ENCODE measurements around the gene SPATA21. TPM values are rescaled to one million over a fixed set of nuclear protein-coding genes. Genes with fewer than 3 reads are reported as not detected.

Gene SPATA21
- total RNA-seq, 1 donor = 0.10 TPM

DNA sequence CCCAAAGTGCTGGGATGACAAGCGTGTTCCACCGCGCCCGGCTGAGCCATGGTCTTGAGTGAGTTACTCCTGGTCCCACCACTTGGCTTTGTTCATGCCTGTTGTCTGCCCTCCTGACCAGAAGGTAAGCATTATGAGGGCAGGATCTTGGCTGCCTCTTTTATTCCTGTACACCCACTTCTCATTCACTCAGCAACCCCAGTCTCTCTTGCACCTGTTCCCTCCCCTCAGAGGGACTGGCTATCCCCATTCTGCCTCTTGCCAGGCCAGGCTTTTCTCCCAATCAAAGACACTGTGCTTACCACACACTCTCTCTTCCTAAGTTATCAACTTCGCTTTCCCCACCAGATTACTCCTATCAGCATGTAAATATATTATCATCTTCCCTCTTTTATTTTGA, 26.4 kb downstream of the SPATA21 start:
- Histone ChIP-seq H3K4me1 (ENCODE audit: insufficient read depth, low read length) (no peaks in the 10 kb centered on the region), H3K27me3 (ENCODE audit: insufficient read depth, low read length) (no peaks in the 10 kb centered on the region), H3K9me3 (ENCODE audit: low read depth, low read length) (no peaks in the 10 kb centered on the region), H3K4me3 (ENCODE audit: low read length) (no peak overlapping the region)

DNA sequence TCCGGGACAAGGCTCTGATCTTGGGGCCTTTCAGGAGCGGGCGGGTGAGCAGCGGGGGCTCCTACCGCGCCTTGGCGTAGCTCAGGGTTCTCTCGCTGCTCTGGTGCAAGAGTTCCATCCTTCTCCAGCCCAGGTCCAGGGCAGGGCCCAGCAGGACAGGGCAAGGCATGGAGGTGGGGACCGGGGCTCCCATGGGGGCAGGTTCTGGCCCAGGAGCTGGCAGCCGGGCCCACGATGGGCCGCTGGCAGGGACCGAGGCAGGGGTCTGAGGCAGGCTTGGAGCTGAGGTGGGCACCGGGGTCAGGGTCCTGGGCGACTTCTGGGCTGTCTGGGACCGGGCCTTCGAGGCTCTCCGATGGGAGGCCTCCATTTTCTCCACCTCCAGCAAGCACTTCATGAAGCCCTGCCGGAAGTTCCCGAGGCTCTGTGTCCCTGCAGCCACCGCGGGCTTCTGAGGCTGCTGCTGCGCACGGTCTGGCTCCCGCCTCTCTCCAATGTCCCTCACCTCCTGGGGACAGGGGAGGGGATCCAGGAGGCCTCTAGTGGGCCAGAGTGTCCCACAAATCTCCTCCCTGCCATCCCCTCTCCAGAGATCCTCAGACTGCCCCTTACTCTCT, 27.6 kb downstream of the SPATA21 start:
- no peaks in the 10 kb centered on the region for H3K27me3 ChIP-seq (ENCODE audit: insufficient read depth, low read length)
- H3K9me3 ChIP-seq (ENCODE audit: low read depth, low read length) = no peaks in the 10 kb centered on the region
- H3K4me3 ChIP-seq (ENCODE audit: low read length) = no peak overlapping the region
- no peaks in the 10 kb centered on the region for H3K4me1 ChIP-seq (ENCODE audit: insufficient read depth, low read length)

DNA sequence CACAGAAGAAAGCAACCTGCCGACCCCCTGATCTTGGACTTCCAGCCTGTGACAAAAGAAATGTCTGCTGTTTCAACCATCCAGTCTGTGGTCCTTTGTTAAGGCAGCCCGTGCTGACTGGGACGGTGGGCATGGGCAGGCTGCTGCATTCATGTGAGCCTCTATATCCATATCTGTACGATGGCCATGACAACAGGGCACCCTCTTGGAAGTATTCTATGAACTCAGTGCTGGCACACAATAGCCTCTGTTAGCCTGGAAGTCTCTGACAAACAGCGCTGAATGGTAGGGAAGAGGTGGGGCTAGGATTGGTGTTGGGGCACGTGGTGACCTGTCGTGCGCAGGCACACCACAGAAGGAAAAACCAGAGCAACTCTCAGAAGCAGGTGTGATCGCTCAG, 30.4 kb downstream of the SPATA21 start:
- Histone ChIP-seq H3K9me3 (ENCODE audit: low read depth, low read length) (no peaks in the 10 kb centered on the region), H3K27me3 (ENCODE audit: insufficient read depth, low read length) (no peaks in the 10 kb centered on the region), H3K4me1 (ENCODE audit: insufficient read depth, low read length) (no peaks in the 10 kb centered on the region), H3K4me3 (ENCODE audit: low read length) (no peak overlapping the region)

DNA sequence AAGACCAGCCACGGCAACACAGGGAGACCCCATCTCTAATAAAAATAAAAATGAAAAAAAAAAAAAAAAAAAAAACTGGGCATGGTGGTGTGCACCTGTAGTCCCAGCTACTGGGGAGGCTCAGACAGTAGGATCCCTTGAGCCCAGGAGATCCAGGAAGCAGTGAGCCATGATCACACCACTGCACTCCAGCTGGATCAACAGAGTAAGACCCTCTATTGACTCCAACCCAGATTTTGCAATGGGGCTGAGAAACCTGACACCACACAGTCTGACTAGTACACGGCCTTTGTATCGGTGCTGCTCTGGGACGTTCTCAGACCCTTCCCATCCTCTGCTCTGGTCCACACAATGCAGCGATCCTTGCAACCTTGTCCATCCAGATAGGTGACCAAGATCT, 31.8 kb downstream of the SPATA21 start:
- no peaks in the 10 kb centered on the region for H3K9me3 ChIP-seq (ENCODE audit: low read depth, low read length)
- no peak overlapping the region for H3K4me3 ChIP-seq (ENCODE audit: low read length)
- H3K4me1 ChIP-seq (ENCODE audit: insufficient read depth, low read length) = no peaks in the 10 kb centered on the region
- no peaks in the 10 kb centered on the region for H3K27me3 ChIP-seq (ENCODE audit: insufficient read depth, low read length)

DNA sequence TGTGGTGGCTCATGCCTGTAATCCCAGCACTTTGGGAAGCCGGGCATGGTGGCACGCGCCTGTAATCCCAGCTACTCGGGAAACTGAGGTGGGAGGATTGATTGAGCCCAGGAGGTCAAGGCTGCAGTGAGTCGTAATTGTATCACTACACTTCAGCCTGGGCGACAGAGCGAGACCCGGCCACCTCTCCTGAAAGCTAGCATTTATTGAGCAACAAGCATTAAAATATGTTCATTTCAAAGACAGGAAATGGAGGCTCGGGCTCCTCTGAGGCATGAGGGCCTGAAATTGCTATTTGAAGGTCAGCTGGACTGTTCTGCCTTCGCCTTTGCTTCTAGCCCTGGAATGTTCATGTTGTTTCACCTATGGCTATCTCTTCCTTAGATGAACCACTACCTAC, 34.5 kb downstream of the SPATA21 start:
- Histone ChIP-seq H3K27me3 (ENCODE audit: insufficient read depth, low read length) (no peaks in the 10 kb centered on the region), H3K9me3 (ENCODE audit: low read depth, low read length) (no peaks in the 10 kb centered on the region), H3K4me1 (ENCODE audit: insufficient read depth, low read length) (no peaks in the 10 kb centered on the region), H3K4me3 (ENCODE audit: low read length) (no peak overlapping the region)

DNA sequence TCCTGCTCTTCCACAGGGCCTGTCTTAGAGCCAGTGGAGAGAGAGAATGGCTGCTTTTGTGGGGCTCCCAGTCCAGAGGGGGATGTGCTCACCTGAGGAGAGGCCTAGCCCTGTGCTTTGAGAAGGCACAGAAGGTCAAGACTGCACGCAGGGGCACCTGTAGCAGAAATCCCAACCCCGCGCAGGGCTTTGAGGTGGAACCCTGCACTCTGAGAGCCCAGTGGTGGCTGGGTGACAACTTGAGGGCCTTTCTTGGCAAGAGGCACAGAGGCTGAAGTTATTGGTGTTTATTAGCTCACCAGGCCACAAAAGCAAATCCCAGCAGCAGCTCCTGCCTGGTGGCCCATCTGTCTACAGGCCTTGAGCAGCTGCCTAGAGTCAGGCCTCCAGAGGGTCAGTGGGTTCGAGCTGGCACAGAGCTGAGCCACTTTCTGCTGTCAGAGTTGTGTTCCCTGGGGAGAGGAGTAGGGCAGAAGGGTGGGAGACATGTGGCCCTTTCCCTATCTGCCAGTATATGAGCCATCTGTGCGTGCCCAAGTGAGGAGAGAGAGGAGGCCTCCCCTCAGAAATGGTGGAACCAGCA, 38.8 kb downstream of the SPATA21 start:
- H3K27me3 ChIP-seq (ENCODE audit: insufficient read depth, low read length) = no peaks in the 10 kb centered on the region
- no peaks in the 10 kb centered on the region for H3K9me3 ChIP-seq (ENCODE audit: low read depth, low read length)
- no peak overlapping the region for H3K4me3 ChIP-seq (ENCODE audit: low read length)
- H3K4me1 ChIP-seq (ENCODE audit: insufficient read depth, low read length) = no peaks in the 10 kb centered on the region

DNA sequence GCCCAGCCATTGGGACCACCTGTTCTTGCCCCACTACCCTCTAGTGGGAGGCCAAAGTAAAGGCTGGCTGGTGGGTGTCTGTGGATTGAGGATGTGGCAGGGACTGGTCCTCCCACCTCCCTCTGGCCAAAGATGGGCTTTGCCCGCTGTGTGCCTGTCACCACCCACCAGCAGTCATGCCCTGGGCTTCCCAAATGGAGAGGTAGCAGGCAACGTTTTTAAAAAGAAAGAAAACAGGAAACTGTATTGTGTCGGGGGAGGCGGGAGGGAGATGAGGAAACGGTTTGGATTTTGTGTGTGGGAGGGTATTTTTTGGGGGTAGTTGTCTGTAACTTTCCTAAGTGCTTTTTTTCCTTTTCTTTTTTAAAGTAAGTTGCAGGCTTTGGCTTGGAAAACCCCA, 40.1 kb downstream of the SPATA21 start:
- H3K9me3 ChIP-seq (ENCODE audit: low read depth, low read length) = no peaks in the 10 kb centered on the region
- H3K4me1 ChIP-seq (ENCODE audit: insufficient read depth, low read length) = peaks cover 2% of the 10 kb centered on the region
- H3K27me3 ChIP-seq (ENCODE audit: insufficient read depth, low read length) = no peaks in the 10 kb centered on the region
- H3K4me3 ChIP-seq (ENCODE audit: low read length) = no peak overlapping the region

DNA sequence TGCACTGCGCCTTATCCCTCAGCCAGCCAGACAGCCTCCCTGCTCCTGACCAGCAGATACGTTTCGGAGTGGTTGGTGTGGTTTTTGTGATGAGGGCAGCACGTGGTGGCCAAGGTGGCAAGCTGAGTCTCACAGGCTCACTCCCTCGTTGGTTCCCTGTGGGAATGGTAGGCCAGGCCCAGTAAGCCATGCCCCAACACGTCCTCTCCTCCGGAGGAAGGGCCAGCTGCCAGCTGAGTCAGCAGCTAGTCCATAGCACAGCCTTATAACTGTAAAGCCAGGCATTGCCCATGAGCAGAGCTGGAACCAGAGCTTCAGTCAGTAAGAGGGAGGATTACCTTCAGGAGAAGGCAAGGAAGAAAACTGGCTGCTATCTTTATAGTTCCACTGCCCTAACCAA, 40.6 kb downstream of the SPATA21 start:
- Histone ChIP-seq H3K9me3 (ENCODE audit: low read depth, low read length) (no peaks in the 10 kb centered on the region), H3K27me3 (ENCODE audit: insufficient read depth, low read length) (no peaks in the 10 kb centered on the region), H3K4me1 (ENCODE audit: insufficient read depth, low read length) (peaks cover 7% of the 10 kb centered on the region), H3K4me3 (ENCODE audit: low read length) (no peak overlapping the region)

DNA sequence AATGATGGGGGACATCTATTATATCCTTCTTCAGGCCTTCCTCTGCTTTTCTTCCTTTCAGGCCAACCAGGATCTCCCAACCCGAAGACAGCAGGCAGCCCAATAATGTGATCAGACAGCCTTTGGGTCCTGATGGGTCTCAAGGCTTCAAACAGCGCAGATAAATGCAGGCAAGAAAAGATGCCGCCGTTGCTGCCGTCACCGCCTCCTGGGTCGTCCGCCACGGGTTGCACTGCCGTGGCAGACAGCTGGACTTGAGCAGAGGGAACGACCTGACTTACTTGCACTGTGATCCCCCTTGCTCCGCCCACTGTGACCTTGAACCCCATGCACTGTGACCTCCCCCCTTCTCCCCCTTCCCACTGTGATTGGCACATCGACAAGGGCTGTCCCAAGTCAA, 42.2 kb downstream of the SPATA21 start:
- H3K9me3 ChIP-seq (ENCODE audit: low read depth, low read length) = no peaks in the 10 kb centered on the region
- no peak overlapping the region for H3K4me3 ChIP-seq (ENCODE audit: low read length)
- no peaks in the 10 kb centered on the region for H3K27me3 ChIP-seq (ENCODE audit: insufficient read depth, low read length)
- H3K4me1 ChIP-seq (ENCODE audit: insufficient read depth, low read length) = peaks cover 23% of the 10 kb centered on the region

DNA sequence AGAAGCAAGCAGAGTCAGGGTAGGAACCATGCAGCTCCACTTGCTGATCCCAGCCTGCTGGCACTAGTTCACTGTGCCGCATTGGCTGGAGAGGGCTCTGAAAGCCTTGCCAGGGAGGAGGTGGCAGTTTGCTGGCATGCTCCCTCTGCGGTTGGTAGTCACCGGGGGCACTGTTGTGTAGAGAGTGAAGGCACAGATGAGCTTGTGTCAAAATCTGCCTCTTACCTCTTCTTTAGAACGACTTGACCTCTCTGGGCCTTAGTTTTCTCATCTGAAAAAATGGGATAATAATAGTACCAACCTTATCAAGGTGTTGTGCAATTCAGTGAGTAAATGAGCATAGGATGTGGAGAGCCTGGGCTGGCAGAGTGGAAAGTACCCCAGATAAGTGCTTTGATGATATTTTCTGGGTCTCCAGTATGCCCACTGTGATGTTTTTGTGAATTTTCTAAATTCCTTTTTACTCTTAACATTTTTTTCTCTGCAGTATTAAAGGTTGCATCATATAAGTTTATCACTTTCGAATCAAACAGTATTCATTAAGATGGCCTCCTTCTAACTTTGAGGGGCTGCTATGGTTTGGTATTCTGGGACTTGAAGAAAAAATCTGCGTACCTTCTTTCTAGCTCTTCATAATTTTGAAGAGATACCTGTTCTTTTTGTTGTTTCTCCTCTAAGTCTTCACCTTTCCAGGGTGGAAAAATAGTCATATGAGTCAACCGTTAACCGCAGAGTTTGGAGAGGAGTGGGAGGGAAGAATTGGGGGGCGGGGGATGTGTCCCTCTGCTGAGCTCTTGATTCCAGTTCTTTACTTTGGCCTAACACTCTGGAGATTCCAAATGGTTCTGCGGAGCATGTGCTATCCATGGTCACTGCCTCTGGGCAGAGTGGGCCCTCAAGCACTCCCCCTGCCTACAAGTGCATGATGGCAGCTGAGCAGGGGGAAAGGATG, 43.4 kb downstream of the SPATA21 start:
- Histone ChIP-seq H3K9me3 (ENCODE audit: low read depth, low read length) (no peaks in the 10 kb centered on the region), H3K27me3 (ENCODE audit: insufficient read depth, low read length) (no peaks in the 10 kb centered on the region), H3K4me1 (ENCODE audit: insufficient read depth, low read length) (peaks cover 25% of the 10 kb centered on the region), H3K4me3 (ENCODE audit: low read length) (no peak overlapping the region)

DNA sequence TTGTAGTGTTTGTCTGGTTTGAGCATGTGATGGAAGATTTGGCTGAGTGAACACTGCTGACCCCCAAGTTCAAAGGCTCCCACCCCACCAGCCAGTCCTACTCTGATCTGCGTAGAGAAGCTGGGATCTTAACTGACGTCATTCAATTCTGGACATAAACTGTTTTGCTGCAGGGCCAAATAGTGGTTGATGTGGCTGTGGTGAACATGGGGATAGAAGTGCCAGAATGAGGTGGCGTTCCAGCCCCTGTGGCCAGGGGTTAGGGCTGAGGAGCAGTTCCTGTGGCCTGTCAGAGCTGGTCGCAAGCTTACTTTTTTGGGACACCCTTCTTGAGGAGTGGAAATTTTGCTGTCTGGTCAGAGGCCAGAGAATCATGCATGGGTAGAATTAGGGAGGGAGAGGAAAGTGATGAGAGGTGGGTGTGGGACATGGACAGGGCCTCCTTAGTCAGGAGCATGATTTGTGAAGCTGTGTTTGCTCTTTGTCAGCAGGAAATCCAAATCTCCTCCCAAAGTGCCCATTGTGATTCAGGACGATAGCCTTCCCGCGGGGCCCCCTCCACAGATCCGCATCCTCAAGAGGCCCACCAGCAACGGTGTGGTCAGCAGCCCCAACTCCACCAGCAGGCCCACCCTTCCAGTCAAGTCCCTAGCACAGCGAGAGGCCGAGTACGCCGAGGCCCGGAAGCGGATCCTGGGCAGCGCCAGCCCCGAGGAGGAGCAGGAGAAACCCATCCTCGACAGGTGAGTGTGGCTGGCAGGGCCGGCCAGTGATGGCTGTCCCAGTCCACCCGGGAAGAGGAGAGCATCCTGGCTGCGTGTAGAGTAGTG, 44.3 kb downstream of the SPATA21 start:
- H3K4me1 ChIP-seq (ENCODE audit: insufficient read depth, low read length) = peaks cover 28% of the 10 kb centered on the region
- no peak overlapping the region for H3K4me3 ChIP-seq (ENCODE audit: low read length)
- H3K9me3 ChIP-seq (ENCODE audit: low read depth, low read length) = no peaks in the 10 kb centered on the region
- no peaks in the 10 kb centered on the region for H3K27me3 ChIP-seq (ENCODE audit: insufficient read depth, low read length)

DNA sequence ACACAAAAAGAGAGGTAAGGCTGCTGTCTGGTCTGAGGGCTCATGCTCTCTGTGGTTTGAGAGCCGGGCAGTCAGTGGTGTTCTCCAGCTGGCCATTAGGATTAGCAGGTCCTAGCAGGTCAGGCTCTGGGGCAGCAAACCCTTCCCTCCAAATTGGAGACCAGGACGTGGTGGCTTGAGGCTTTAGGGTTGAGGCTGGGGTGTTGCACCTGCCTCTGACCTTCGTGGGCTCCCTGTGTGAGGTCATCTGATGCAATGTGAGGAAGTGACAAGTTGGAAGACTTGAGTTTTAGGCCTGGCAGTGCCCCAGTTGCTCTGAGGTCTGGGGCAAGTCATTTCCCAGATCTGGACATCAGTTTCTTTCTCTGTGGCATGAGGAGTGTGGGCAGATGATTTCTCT, 45.8 kb downstream of the SPATA21 start:
- peaks cover 43% of the 10 kb centered on the region for H3K4me1 ChIP-seq (ENCODE audit: insufficient read depth, low read length)

DNA sequence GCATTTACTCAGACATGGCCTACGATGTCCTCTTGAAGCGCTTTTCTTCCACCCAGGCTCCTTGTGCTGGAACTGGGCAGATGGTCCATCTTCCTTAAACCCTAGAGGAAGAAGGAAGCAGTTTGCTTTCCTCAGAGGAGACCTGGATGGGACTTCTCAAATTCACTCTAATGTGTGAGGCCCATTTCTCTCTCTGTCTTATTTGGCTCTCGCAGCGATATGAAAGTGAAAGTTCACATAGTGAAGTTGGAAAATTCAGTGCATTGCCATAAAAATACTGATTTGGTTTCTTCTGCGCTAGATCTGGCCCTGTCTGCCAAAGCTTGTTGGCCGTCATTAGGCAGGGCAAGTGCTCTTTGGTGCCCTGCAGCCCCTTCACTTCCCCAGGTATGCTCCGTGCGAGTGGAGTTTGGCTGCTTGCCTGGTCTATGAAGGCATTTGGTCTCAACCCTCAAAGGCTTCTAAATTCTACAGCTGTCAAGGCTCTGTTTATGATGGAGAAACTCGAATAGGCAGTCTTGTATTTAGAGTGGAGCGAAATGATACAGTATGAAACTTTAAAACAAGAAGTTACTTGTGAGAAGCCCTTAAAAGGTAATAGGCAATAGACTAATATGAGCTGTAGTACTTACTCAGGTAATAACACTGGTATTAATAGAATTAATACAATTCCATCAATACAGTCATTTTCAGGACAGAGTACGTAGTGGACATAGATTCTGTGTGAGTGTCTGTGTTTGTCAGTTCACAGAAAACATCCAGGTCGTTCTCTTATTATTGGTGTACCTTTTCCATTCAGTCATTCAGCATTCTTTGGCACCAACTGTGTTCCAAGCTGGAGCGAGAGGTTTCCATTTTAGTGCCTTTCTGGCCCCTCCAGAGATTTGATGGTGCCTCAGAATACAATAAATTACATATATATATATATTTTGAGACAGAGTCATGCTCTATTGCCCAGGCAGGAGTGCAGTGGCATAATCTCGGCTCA, 49.7 kb downstream of the SPATA21 start:
- peak overlapping the region; percentile 16 for H3K4me3 ChIP-seq (ENCODE audit: low read length)
- peaks cover 68% of the 10 kb centered on the region for H3K4me1 ChIP-seq (ENCODE audit: insufficient read depth, low read length)
- no peaks in the 10 kb centered on the region for H3K9me3 ChIP-seq (ENCODE audit: low read depth, low read length)
- H3K27me3 ChIP-seq (ENCODE audit: insufficient read depth, low read length) = no peaks in the 10 kb centered on the region

More for the DNA sequence above, 45.8 kb downstream of the SPATA21 start:
- H3K27me3 ChIP-seq (ENCODE audit: insufficient read depth, low read length) = no peaks in the 10 kb centered on the region
- H3K9me3 ChIP-seq (ENCODE audit: low read depth, low read length) = no peaks in the 10 kb centered on the region
- no peak overlapping the region for H3K4me3 ChIP-seq (ENCODE audit: low read length)
